GM23248 (cell line): ENCODE data around the gene FBXO24.

ENCODE experiments used
- EZH2 ChIP-seq: fragments of 200-600 bp; sonication (generic); IDR thresholded peaks from 2 replicates; pipeline ENCODE4 v1.6.1; 2018; ENCODE audit warnings: antibody characterized with exemption, mild to moderate bottlenecking; ENCODE audit not compliant: insufficient read depth, poor library complexity, severe bottlenecking
- EZH2phosphoT487 ChIP-seq: fragments of 200-600 bp; sonication (generic); IDR thresholded peaks from 2 replicates; pipeline ENCODE4 v1.6.1; 2018; ENCODE audit warnings: antibody characterized with exemption, moderate library complexity, mild to moderate bottlenecking, low read depth; ENCODE audit not compliant: insufficient read depth

DNA sequence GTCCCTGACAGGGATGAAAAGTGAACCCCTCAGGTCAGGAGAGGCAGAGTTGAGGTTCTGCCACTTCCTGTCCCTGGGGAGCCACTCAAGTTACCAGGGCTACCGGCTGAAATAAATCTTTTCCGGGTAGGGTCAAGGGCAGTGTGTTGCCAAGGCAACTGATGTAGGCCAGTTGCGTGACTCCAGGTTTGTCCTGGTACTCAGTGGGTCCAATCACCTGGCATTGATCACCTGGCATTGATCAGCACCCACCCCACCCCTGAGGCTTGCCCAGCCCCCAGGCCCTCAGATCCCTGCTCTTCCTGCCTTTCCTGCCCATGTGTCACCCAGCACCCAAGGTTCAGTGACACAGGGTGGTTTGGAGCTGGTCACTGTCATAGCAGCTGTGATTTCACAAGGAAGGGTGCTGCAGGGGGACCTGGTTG is 18.4 kb upstream of the FBXO24 start:
- TF ChIP-seq EZH2: no peak
- no peak for TF ChIP-seq EZH2phosphoT487
